Left ventricle myocardium inferior (tissue), 1 donor: ENCODE data around the gene CLSTN2. TPM values are rescaled to one million over a fixed set of nuclear protein-coding genes. Genes with fewer than 3 reads are reported as not detected.

Source experiments
- DNase-seq: peaks from one replicate; pipeline ENCODE4 v3.0.0-alpha.2; 2020
- H3K27ac ChIP-seq: fragments of 200-600 bp; replicated peaks from 2 replicates; pipeline ENCODE4 v1.8.0; 2021
- H3K27me3 ChIP-seq: fragments of 200-600 bp; 2 replicates; pipeline ENCODE4 v1.8.0; 2021; ENCODE audit warnings: low read depth
- H3K36me3 ChIP-seq: fragments of 200-600 bp; 2 replicates; pipeline ENCODE4 v1.8.0; 2021
- H3K4me1 ChIP-seq: fragments of 200-600 bp; 2 replicates; pipeline ENCODE4 v1.8.0; 2021
- H3K4me3 ChIP-seq: fragments of 200-600 bp; 2 replicates; pipeline ENCODE4 v1.8.0; 2021; ENCODE audit warnings: mild to moderate bottlenecking, moderate library complexity
- H3K9me3 ChIP-seq: fragments of 200-600 bp; replicated peaks from 2 replicates; pipeline ENCODE4 v1.8.0; 2021
- CTCF ChIP-seq: fragments of 200-600 bp; IDR thresholded peaks from 2 replicates; pipeline ENCODE4 v1.8.0; 2021; ENCODE audit warnings: antibody characterized with exemption, mild to moderate bottlenecking, borderline replicate concordance
- intact Hi-C: fragments of 100-400 bp; cut with micrococcal nuclease; formaldehyde crosslinking; loops from one replicate; pipeline ENCODE4 v1.11.0; 2022
- total RNA-seq: library from RNA; stranded (reverse); fragmentation: NEBNext Ultra II Directional; extraction: Animal tissue kit (Norgen Biotek cat#: 25700); gene quantifications from one replicate; pipeline ENCODE4 v1.2.1, GENCODE V29; 2021
- donor health status: DM: no; HTN: yes; CAD: no; lungs with severe emphysema.

CLSTN2 gene
- total RNA-seq, 1 donor from 2014 or later: 7.0 TPM

GRCh38 chr3:140557476-140557875, 622.5 kb downstream of the CLSTN2 start:
- no peak for DNase-seq
- Histone ChIP-seq H3K27ac (no peak overlapping the region), H3K4me3 (no peak overlapping the region), H3K4me1 (no peaks in the 10 kb centered on the region), H3K9me3 (no peaks in the 10 kb centered on the region), H3K27me3 (no peaks in the 10 kb centered on the region), H3K36me3 (no peaks in the 10 kb centered on the region)
- intact Hi-C loops: no loop called here
- TF ChIP-seq CTCF: no peak

- Histone ChIP-seq H3K9me3 (no peaks in the 10 kb centered on the region), H3K27ac (no peak overlapping the region), H3K4me3 (no peak overlapping the region), H3K4me1 (no peaks in the 10 kb centered on the region), H3K36me3 (no peaks in the 10 kb centered on the region), H3K27me3 (no peaks in the 10 kb centered on the region)
- no peak for TF ChIP-seq CTCF
- intact Hi-C loops: no loop called here
- no peak for DNase-seq
Measured at GRCh38 chr3:140559546-140559945, 624.6 kb downstream of the CLSTN2 start.

GRCh38 chr3:140563206-140563760, 628.3 kb downstream of the CLSTN2 start:
- H3K4me3 ChIP-seq: no peak overlapping the region
- H3K9me3 ChIP-seq: no peaks in the 10 kb centered on the region
- no peaks in the 10 kb centered on the region for H3K27me3 ChIP-seq
- intact Hi-C loops: no loop called here
- no peak overlapping the region for H3K27ac ChIP-seq
- no peaks in the 10 kb centered on the region for H3K36me3 ChIP-seq
- DNase-seq: no peak
- no peaks in the 10 kb centered on the region for H3K4me1 ChIP-seq
- TF ChIP-seq CTCF: no peak

- Histone ChIP-seq H3K4me3 (no peak overlapping the region), H3K27ac (no peak overlapping the region), H3K27me3 (no peaks in the 10 kb centered on the region), H3K9me3 (no peaks in the 10 kb centered on the region), H3K4me1 (peaks cover 45% of the 10 kb centered on the region), H3K36me3 (no peaks in the 10 kb centered on the region)
- TF ChIP-seq CTCF: no peak
- intact Hi-C loops: no loop called here
- DNase-seq: no peak
Measured at GRCh38 chr3:140568131-140568530, 633.1 kb downstream of the CLSTN2 start.

GRCh38 chr3:140568842-140569520, 634.0 kb downstream of the CLSTN2 start:
- H3K4me3 ChIP-seq: no peak overlapping the region
- no peak for TF ChIP-seq CTCF
- no peaks in the 10 kb centered on the region for H3K9me3 ChIP-seq
- H3K4me1 ChIP-seq: peaks cover 49% of the 10 kb centered on the region
- H3K27ac ChIP-seq: peak overlapping the region; percentile 58
- no peaks in the 10 kb centered on the region for H3K27me3 ChIP-seq
- peak; percentile 77 for DNase-seq
- intact Hi-C loops: no loop called here
- no peaks in the 10 kb centered on the region for H3K36me3 ChIP-seq
